Activated naive CD8-positive, alpha-beta T cell treated with anti-CD3 and anti-CD28 coated beads, Interleukin-2, amount 50 U/mL, for 16 hours (primary cell): ENCODE data around the gene BRME1.
"Not testable (repeated sequence)": the region's sequence is repeated elsewhere in the genome, so short reads cannot be mapped to it uniquely, and the experiment has no call there.

ENCODE experiments used
- DNase-seq: peaks from one replicate; pipeline ENCODE4 v3.0.0-alpha.2; 2020; ENCODE audit warnings: low read depth, low spot score

BRME1 gene

GRCh38 chr19:13866463-13867046 lies 39.4 kb downstream of the BRME1 start:
- DNase-seq = no peak

GRCh38 chr19:13865571-13866462 lies 40.1 kb downstream of the BRME1 start:
- no peak for DNase-seq

GRCh38 chr19:13864667-13865570 lies 41.0 kb downstream of the BRME1 start:
- DNase-seq = no peak

DNA sequence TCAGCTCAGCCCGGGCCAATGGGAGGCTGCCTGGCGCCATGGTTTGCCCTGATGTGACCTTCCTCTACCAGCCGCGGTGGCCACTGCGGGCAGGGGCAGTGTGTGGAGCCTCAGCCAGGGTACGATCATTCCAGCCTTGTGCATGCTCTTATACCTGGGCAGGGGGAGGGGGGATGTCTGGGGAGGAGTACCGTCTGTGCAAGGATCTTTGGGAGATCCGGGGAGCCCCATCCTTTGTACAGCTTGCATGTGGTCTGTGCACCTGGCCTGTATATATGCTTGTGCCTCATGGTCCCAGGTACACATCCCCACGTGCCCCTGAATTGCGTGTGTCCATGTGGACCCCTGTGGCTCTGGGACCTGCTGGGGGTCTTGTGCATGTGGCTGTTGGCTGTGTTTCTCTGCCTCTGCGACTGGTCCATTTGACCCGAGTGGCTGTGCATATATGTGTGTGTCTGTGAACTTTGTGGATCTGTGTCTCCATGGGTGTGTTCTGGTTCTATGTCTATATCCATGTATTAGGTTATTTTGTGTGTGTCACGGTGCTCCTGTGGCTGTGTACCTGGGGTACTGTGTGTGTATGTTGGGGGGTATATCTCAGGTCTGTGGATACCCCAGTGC lies 41.8 kb downstream of the BRME1 start:
- DNase-seq = no peak

DNA sequence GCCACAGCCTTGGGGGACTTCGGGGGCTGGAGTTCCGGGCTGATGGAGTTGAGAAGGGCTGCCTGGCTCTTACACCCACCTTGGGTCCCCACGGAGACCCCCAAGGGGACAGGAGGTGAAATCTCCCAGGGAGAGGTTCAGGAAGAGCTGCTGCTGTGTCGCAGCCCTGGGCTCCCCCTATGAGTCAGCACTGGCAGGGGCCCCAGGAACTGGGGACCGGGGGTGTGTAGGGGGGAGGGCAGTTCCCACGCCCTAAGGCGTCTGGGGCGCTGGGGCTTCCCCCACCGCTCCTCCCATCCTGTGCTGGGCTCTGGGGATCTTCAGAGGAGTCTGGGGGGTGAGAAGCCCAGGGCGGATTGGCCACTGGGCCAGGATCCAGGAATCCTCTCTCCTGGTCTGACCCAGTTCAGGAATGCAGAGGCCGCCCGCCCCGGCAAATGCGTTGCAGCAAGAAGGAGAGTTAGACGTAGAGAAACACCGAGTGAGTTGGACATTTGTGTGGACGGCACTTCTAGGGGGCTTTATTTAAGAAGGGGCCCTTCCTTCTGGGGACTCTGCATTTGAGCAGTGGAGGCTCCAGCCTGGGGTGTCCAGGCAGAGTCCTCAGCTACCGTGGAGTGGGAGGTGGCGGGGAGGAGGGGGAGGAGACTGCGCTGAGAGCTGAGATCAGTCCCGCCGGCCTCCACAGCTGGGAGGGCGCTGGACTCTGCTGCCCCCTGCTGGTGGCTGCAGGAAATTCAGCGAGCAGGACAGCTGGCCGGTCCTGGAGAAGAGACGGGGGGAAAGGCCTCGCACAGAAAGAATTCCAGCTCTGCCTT lies 44.0 kb downstream of the BRME1 start:
- DNase-seq = peak; percentile 76

GRCh38 chr19:13861392-13861713 lies 44.6 kb downstream of the BRME1 start:
- no peak for DNase-seq

GRCh38 chr19:13860679-13861391 lies 45.1 kb downstream of the BRME1 start:
- no peak for DNase-seq

DNA sequence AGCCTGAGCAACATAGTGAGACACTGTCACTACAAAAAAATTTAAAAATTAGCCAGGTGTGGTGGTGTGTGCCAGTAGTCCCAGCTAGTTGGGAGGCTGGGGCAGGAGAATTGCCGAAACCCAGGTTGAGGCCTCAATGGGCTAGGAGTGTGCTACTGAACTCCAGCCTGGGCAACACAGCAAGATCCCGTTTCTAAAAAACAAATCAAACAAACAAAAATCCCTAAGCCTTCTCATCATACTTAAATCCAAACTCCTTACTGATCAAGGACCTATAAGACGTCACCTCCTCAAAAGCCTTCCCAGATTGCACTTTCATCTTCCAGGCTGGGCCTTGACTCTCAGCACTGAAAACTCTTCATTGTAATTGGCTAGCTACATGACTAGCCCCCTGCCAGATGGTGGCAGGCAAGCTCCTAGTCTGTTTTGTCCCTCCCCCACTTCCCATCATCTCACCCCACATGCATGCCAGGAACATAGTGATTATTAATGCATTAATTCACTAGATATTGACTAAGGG lies 46.5 kb downstream of the BRME1 start:
- no peak for DNase-seq

DNA sequence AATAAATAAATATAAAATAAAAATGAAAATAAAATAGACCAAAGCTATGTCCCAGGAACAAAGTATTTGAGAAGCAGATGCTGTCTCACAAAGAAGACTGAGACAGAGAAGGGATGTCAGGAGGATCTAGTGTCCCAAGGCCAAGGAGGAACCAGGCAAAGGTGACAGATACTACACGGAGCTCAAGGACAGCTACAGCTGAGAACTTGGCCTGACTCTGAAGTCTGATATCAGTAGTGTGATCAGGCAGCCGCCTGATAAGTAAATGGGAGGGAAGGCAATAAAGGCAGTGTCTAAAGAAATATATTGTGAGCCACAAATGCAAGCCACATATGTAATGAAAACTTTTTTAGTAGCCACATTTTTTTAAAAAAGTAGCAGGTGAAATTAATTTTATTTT lies 49.4 kb downstream of the BRME1 start:
- DNase-seq = no peak

DNA sequence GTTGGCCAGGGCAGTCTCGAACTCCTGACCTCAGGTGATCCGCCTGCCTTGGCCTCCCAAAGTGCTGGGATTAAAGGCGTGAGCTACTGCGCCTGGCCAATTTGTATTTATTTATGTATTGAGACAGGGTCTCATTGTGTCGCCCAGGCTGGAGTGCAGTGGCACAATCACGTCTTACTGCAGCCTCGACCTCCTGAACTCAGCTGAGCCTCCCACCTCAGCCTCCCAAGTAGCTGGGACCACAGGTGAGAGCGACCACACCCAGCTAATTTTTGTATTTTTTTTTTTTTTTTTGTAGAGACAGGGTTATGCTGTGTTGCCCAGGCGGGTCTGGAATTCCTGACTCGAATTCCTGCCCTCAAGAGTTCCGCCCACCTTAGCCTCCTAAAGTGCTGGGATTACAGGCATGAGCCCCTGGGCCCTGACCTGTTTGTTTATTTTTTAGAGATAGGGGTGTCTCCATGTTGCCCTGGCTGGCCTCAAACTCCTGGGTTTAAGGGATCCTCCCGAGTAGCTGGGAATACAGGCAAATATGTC lies 53.7 kb downstream of the BRME1 start:
- not testable (repeated sequence) for DNase-seq

DNA sequence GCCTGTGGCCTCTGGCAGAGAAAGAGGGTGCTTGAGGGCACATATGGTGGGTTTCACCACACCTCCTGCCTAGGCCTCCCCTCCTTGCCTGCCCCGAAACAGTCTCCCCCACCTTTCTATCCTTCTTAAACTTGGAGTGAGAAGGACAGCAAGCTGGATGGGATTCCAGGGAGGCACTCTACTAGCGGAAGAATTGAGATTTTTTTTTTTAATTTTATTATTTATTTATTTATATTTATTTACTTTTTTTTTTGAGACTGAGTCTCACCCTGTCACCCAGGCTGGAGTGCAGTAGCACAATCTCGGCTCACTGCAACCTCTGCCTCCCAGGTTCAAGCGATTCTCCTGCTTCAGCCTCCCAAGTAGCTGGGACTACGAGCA lies 54.2 kb downstream of the BRME1 start:
- not testable (repeated sequence) for DNase-seq

- no peak for DNase-seq
Observed at GRCh38 chr19:13850910-13851733, 54.8 kb downstream of the BRME1 start.

- DNase-seq = no peak
Observed at GRCh38 chr19:13849991-13850909, 55.7 kb downstream of the BRME1 start.

GRCh38 chr19:13848798-13849676 lies 56.9 kb downstream of the BRME1 start:
- no peak for DNase-seq

- no peak for DNase-seq
Observed at GRCh38 chr19:13848340-13848677, 57.6 kb downstream of the BRME1 start.

GRCh38 chr19:13847407-13848339 lies 58.2 kb downstream of the BRME1 start:
- peak; percentile 27 for DNase-seq
